Stimulated activated CD8-positive, alpha-beta memory T cell treated with anti-CD3 and anti-CD28 coated beads, Interleukin-4, amount 100 ng/mL, for 48 hours (primary cell): ENCODE results near the gene AHSP.
A peak's percentile ranks its signal among the peaks of the same experiment; 100 is the strongest.
"Not testable (repeated sequence)": the region's sequence is repeated elsewhere in the genome, so short reads cannot be mapped to it uniquely, and the experiment has no call there.

Source experiments
- DNase-seq: peaks from one replicate; pipeline ENCODE4 v3.0.0-alpha.2; 2020

Gene AHSP

GRCh38 chr16:31532120-31532519 is 4.4 kb downstream of the AHSP start:
- no peak for DNase-seq

- no peak for DNase-seq
Observed at GRCh38 chr16:31532896-31533295, 5.2 kb downstream of the AHSP start.

GRCh38 chr16:31535737-31536136 is 8.0 kb downstream of the AHSP start:
- no peak for DNase-seq

GRCh38 chr16:31536804-31537361 is 9.2 kb downstream of the AHSP start:
- DNase-seq = no peak

GRCh38 chr16:31537362-31538242 is 9.9 kb downstream of the AHSP start:
- no peak for DNase-seq

GRCh38 chr16:31538243-31538598 is 10.5 kb downstream of the AHSP start:
- not testable (repeated sequence) for DNase-seq

- DNase-seq = not testable (repeated sequence)
Observed at GRCh38 chr16:31539762-31540161, 12.1 kb downstream of the AHSP start.

GRCh38 chr16:31542763-31543162 is 15.1 kb downstream of the AHSP start:
- DNase-seq = no peak

- no peak for DNase-seq
Observed at GRCh38 chr16:31561426-31562233, 33.9 kb downstream of the AHSP start.

GRCh38 chr16:31568577-31569359 is 41.1 kb downstream of the AHSP start:
- peak; percentile 25 for DNase-seq

- DNase-seq = peak; percentile 30
Observed at GRCh38 chr16:31569360-31569717, 41.6 kb downstream of the AHSP start.

GRCh38 chr16:31572821-31573220 is 45.1 kb downstream of the AHSP start:
- no peak for DNase-seq

- not testable (repeated sequence) for DNase-seq
Observed at GRCh38 chr16:31574159-31574558, 46.5 kb downstream of the AHSP start.

GRCh38 chr16:31577411-31577810 is 49.7 kb downstream of the AHSP start:
- DNase-seq = no peak
